ENCODE results near the gene GTF2IRD1. TPM values are rescaled to one million over a fixed set of nuclear protein-coding genes. Genes with fewer than 3 reads are reported as not detected.
"Not testable (repeated sequence)": the region's sequence is repeated elsewhere in the genome, so short reads cannot be mapped to it uniquely, and the experiment has no call there.

GTF2IRD1 gene
- total and polyA plus RNA-seq, 2 of the 13 experiments (the other 11 are each of a cell fraction or from before 2014, with no cell fraction given) = 16.5 to 26.7 TPM

- Histone ChIP-seq H3K79me2 (ENCODE audit: insufficient read depth, low read length) (peaks cover 8% of the 10 kb centered on the region), H3K4me2 (ENCODE audit: low read depth, low read length) (no peak overlapping the region), H4K20me1 (ENCODE audit: insufficient read depth, low read length) (peaks cover 3% of the 10 kb centered on the region; the same call in 1 of the 2 replicates), H3K9me3 (ENCODE audit: low read length) (no peaks in the 10 kb centered on the region), H3K27me3 (ENCODE audit: control insufficient read depth in 1 of 2, insufficient read depth in 2 of 2, low read length in 2 of 2) (no peaks in the 10 kb centered on the region), H3K4me1 (ENCODE audit: insufficient read depth, low read length) (peaks cover 43% of the 10 kb centered on the region), H3K4me3 (replicated peaks in 1 of 3; ENCODE audit: insufficient read depth in 1 of 3, low read depth in 2 of 3, low read length in 3 of 3) (no peak overlapping the region), H3K27ac (ENCODE audit: extremely low read length, insufficient read depth, low read length) (no peak overlapping the region), H3K36me3 (replicated peaks in 1 of 2; ENCODE audit: control insufficient read depth in 1 of 2, insufficient read depth in 2 of 2, low read length in 2 of 2) (peaks cover 0 to 4% of the 10 kb centered on the region in 2 experiments; a peak in 2 of 5 replicates), H3K9ac (ENCODE audit: insufficient read depth, low read depth, low read length) (no peak overlapping the region), H2AFZ (ENCODE audit: low read length) (no peak overlapping the region)
- in situ Hi-C loops (cut with HindIII; ENCODE audit: extremely low pct_ligation_motif_present, low pct_unique_long_range_greater_than_20kb) (no loop called here), intact Hi-C loops (cut with micrococcal nuclease; ENCODE audit: unreplicated experiment) (no loop called here)
- no TSS peak for BruUV-seq (replicated peaks)
- DNase-seq (ENCODE audit: low spot score) (no peak), FAIRE-seq (no peak), ATAC-seq (no peak)
- POLR2A ChIA-PET = no interaction called here
- 94% methylated on average over 6 of the region's 6 CpGs for WGBS (ENCODE audit: low lambda C conversion rate)
- CTCF ChIA-PET (ENCODE audit: low intra/inter-chr PET ratio, low total read pairs) = no interaction called here
- TF ChIP-seq MNT (IDR thresholded peaks at IDR 0.05) (peak; percentile 45; the same call in 1 of the 2 replicates), CCAR2 (optimal IDR thresholded peaks at IDR 0.05; ENCODE audit: low read depth, low read length) (no peak), ZFP1 (CRISPR knock-in tag; IDR thresholded peaks at IDR 0.05) (no peak)
These were observed 42.6 kb downstream of the GTF2IRD1 start for GRCh38 chr7:74496272-74496671.

GRCh38 chr7:74496773-74497172 lies 43.1 kb downstream of the GTF2IRD1 start:
- H3K79me2 ChIP-seq (ENCODE audit: insufficient read depth, low read length); H2AFZ ChIP-seq (ENCODE audit: low read length); ATAC-seq; H3K4me2 ChIP-seq (ENCODE audit: low read depth, low read length); intact Hi-C loops (cut with micrococcal nuclease; ENCODE audit: unreplicated experiment); H4K20me1 ChIP-seq (ENCODE audit: insufficient read depth, low read length); H3K27ac ChIP-seq (ENCODE audit: extremely low read length, insufficient read depth, low read length); POLR2A ChIA-PET; FAIRE-seq; in situ Hi-C loops (cut with HindIII; ENCODE audit: extremely low pct_ligation_motif_present, low pct_unique_long_range_greater_than_20kb); H3K9me3 ChIP-seq (ENCODE audit: low read length); H3K36me3 ChIP-seq (replicated peaks in 1 of 2; ENCODE audit: control insufficient read depth in 1 of 2, insufficient read depth in 2 of 2, low read length in 2 of 2); H3K9ac ChIP-seq (ENCODE audit: insufficient read depth, low read depth, low read length); DNase-seq (ENCODE audit: low spot score); H3K4me3 ChIP-seq (replicated peaks in 1 of 3; ENCODE audit: insufficient read depth in 1 of 3, low read depth in 2 of 3, low read length in 3 of 3); H3K27me3 ChIP-seq (ENCODE audit: control insufficient read depth in 1 of 2, insufficient read depth in 2 of 2, low read length in 2 of 2); BruUV-seq (replicated peaks); CTCF ChIA-PET (ENCODE audit: low intra/inter-chr PET ratio, low total read pairs): not testable (repeated sequence)
- WGBS (ENCODE audit: low lambda C conversion rate) = 100% methylated on average over 3 of the region's 3 CpGs
- peaks cover 43% of the 10 kb centered on the region for H3K4me1 ChIP-seq (ENCODE audit: insufficient read depth, low read length)
- peak; percentile 87 for TF ChIP-seq ZNF121 (CRISPR knock-in tag; IDR thresholded peaks at IDR 0.05)
